Skin of body (tissue), 2 donors: ENCODE data around the gene RAP2A. TPM values are rescaled to one million over a fixed set of nuclear protein-coding genes. Genes with fewer than 3 reads are reported as not detected.

ENCODE experiments used
- DNase-seq: peaks from one replicate; lab custom pipeline; 2025; lab: John Stamatoyannopoulos, UW
- total RNA-seq: library from RNA; depleted of rRNA; stranded (reverse); fragments of >200 nt; gene quantifications from one replicate; pipeline ENCODE4 v1.2.3, GENCODE V29; 2014

RAP2A gene
- total RNA-seq, 1 donor from 2014 or later = 36.3 TPM

DNA sequence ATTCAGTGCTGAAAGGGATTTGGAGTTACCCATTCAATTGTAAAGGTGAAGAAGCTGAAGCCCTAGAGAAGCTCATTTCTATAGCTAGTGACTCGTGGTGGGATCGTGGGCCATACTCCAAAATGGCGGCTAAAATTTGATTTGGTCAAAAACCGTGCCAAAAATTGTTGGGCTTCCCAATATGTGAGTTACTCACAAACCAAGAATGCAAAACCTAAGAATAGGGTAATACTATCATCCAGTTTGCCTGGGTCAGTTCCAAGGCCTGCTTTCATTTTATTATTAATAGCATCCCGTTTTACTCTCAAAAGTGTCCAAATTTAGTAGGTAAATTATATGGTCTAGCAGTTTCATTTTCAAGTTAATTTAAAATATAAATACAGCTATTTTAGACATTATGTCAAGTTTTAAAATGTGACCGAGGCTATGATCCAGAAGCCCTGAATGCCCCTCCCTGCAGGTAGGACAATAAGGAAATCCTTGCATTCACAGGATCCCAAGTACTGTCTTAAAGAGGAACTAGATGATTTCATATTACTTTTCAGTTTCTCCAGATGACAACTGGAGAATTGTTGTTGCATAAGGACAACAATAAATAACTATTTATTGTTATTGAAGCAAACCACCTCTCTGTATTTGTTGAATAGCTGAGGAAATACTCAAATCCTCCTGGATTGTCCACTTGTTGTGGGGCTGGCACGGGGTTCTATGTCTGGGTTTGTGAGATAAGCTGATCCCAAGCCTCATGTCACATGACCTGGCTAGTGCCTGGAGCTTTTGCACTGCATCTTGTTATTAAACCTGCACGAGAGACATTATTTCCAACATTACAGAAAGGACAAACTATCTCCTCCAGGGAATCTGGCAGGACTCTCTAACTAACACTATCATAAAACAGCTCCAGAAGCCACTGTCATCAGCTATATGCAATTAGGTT, 11.6 kb upstream of the RAP2A start:
- DNase-seq = no peak

DNA sequence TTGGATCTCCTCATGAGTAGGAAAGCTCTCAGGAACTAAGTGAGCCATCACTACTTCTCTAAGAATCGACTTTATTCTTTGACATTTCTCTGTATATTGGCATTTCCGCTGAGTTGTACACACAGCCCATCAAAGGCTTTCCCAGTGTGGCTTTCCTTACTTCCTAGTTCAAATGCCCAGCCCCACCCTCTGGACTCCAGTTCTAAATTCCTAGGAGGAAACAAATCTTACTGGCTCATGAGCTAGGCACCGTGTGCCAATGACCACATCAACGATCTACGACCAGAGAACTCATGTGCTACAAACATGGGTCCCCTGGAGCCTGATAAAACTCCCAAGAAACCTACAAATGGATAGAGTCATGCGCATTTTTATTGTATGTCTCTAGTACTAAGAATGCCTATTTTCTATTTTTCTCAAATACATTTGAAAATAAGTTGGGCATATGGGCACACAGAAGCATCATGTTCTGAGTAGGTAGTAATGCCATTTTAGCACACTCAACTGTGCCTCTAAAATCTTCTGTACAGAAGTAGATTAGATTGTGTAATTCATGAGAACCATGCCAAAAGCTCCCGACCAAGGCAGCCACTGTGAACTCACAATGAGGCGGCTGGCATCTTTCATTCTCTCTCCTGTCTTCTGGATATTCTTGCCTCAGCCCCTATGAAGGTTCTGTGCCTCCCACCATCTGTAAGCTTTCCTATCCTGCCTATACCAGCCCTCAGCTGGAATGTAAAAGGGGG, 10.5 kb upstream of the RAP2A start:
- DNase-seq = no peak

DNA sequence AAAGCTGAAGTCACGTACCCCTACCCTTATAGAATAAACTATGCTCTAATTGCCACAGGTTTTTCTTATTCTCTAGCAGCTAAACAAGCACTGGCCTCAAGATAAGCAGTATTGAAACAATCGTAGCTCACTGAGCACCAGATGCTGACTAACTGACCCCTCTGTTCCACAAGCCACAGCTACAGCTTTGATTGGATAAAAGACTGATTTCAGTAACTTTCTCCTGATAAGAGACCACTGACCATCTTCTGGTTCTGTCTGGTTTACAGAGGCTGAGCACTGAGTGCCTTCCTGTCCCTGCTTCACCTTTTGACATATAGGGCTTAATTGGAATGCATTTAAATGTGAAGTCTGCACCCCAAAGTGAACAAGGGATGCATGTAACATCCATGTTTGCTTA, 8.4 kb upstream of the RAP2A start:
- DNase-seq = no peak

DNA sequence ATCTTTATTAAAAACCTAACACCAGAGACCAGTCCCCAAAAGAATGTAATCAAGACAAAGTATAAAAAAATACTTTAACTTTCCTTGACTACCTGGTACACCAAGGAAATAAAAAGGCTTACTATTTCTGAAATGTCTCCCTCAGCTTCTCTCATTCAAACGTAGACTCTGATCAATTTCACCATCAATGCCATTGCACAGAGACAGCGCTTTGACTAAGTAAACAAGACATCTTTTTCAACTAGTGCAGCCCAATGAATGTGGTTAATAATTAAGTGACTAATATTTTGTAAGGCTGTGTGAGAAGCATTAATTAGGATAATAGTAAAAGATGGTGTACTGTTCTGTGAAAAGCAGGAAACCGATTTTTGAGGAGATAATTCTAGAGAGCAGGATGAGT, 7.3 kb upstream of the RAP2A start:
- DNase-seq = no peak

DNA sequence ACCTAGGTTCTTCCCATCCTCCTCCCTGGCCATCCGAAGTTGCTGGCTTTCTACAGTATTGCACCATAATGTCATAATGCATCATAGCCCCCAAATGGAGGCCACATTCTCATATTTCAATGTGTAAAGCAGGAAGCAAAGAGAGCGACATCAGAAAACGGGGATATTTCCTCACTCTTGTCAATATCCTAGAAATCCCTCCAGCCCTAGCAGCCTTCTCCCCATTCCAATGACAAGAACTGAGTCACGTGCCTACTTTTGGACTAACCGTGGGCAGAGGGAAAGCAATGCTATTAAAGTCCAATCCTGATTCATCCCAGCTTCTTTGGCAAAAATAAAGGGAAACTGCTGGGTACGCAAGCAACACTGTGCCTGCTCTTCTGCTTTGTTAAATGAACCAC, 4.3 kb upstream of the RAP2A start:
- DNase-seq = peak; percentile 17

DNA sequence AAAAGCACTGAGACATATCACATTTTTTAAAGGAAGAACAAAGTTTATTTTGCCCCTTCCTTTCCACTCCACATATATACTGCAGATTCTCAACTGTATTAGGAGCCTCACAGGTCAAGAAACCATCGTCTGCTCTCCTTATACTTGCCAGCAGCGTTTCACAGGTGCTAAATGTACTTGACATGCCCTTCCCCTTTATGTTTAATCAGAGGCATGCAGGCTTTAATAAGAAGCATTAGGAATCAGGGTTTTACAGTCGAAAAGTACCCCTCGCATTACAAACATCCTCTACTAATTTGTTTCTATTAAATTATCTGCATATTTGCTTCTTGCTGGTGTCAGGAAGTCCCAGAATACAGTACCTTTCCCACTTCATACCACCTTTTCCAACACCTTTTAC, 3.7 kb upstream of the RAP2A start:
- no peak for DNase-seq

DNA sequence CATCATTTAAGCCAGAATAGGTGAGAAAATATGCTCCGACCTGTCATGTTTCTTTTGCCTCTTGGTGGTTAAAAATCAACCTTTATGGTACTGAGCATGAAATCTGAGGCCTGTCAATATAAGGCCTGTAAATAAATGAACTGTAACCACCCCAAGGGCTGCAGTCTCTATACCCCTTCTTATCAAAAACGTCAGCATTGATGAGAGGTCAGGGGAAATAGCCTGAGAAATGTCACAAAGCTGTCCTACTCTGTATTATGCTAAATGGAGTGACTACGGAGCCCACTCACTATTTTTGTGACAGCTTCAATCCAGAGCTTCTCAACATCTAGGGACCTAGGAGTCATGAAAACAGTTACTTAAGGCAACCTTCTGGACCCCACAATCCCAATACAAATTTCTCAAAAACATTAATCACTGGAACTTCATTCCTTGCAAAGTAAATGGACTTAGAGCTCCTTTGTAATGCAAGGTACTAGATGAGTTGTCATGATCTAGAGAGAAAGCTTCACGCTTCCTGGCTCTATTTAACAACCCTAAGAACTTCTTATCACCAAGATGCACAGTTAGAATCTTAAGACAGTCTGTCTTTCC, 2.7 kb upstream of the RAP2A start:
- DNase-seq = no peak

- DNase-seq = no peak
These were observed 1.6 kb upstream of the RAP2A start for GRCh38 chr13:97432232-97432916.

GRCh38 chr13:97432917-97433726, 847 bp upstream of the RAP2A start:
- DNase-seq = peak; percentile 100

DNA sequence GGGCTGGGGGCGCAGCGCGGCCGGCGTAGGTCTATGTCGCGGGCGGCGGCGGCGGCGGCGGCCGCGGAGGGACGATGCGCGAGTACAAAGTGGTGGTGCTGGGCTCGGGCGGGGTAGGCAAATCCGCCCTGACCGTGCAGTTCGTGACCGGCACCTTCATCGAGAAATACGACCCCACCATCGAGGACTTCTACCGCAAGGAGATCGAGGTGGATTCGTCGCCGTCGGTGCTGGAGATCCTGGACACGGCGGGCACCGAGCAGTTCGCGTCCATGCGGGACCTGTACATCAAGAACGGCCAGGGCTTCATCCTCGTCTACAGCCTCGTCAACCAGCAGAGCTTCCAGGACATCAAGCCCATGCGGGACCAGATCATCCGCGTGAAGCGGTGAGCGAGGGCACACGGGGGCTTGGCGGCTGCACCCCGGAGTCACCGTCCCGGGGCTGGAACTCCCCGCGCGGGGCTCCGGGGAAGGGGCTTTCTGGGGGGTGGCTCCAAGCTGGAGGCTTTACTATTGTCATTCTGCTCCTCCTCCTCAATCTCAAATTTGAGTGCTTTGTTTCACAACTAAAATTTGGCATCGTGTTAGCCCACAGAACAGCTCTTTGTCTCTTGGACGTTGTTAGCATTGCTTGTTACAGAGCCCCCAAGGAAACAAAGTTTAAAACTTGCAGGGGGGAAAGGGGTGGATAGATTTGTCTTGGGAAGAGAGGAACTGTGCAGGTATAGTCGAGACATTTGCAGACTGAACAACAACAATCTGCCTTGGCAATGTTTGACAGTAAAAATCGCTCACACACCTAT, 630 bp downstream of the RAP2A start:
- peak; percentile 71 for DNase-seq

GRCh38 chr13:97435323-97435722, 1.4 kb downstream of the RAP2A start:
- DNase-seq = no peak

- no peak for DNase-seq
These were observed 1.8 kb downstream of the RAP2A start for GRCh38 chr13:97435794-97436193.

- no peak for DNase-seq
These were observed 2.9 kb downstream of the RAP2A start for GRCh38 chr13:97436845-97437244.

DNA sequence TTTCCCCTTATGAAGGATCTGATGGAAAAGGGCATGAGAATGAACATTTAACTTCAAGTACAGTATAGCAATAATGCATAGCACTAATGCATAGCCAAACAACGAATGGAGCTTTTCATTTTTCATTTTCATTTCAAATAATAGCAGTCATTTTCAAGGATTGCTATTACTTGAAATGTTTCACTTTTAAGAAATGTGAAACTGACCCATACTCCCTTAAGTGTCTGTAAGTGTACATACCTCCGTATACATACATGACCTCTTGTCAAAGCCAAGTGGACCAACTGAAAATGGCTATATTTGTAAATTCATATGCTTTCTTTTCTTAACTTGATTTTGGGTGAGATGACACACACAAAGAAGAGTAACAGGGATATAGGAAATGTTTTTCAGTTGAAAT, 3.8 kb downstream of the RAP2A start:
- no peak for DNase-seq

DNA sequence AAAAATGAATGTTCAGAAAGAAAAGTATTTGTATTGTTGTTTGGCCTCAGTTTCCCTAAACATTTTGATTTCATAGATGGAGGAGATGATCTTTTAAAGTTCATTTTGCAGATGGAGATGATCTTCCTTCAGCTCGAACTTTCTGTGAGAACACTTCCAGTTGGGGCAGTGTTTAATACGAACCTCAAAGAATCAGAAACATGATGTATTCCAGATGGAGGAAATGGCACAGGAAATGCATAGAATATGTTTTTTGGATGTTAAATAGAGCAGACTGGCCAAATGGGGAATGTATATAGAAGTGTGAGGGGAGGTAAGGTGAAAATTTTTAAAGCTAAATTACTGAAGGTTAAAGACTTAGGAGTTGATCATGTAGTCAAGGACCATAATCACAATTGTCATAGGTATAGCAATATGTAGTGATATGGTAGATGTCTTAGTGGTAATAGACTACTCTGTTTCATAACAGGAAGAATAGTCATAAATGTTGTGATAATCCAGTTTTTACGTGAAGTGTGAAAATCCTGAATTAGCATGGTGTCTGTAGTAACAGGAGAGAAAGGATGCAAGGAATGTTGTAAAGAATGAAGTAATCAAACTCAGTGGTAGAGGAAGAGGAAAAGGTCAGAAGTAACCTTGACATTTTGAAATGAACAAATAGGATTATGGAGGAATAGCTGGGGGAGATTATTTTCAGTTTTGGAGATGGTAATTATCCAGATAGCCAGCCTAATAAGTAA, 5.1 kb downstream of the RAP2A start:
- DNase-seq = no peak

GRCh38 chr13:97440598-97441170, 6.7 kb downstream of the RAP2A start:
- no peak for DNase-seq

- DNase-seq = no peak
These were observed 7.4 kb downstream of the RAP2A start for GRCh38 chr13:97441368-97441767.

- DNase-seq = no peak
These were observed 11.7 kb downstream of the RAP2A start for GRCh38 chr13:97445522-97446187.
